A673 (cell line): ENCODE measurements around the gene FCER1G.

ENCODE experiments used
- CTCF ChIP-seq: fragments of 300-800, 200-600 bp; sonication (generic); conservative IDR thresholded peaks from 2 replicates; pipeline ENCODE4 v1.5.1; 2017; ENCODE audit warnings: low read depth, mild to moderate bottlenecking, antibody characterized with exemption, low read length, moderate library complexity, mixed read lengths
- EZH2 ChIP-seq: fragments of 200-600 bp; sonication (generic); IDR thresholded peaks from 2 replicates; pipeline ENCODE4 v1.6.1; 2017; ENCODE audit warnings: borderline replicate concordance, low read depth, mild to moderate bottlenecking, mixed read lengths, antibody characterized with exemption, low read length; ENCODE audit not compliant: poor library complexity, severe bottlenecking

GRCh38 chr1:161196111-161196510 is 19.0 kb upstream of the FCER1G start:
- TF ChIP-seq CTCF (no peak), EZH2 (no peak)
